H9 (cell line): Measurements from ENCODE around the gene ENHO. TPM values are rescaled to one million over a fixed set of nuclear protein-coding genes. Genes with fewer than 3 reads are reported as not detected.

ENCODE experiments used
- DNase-seq: peaks from one replicate; pipeline ENCODE4 v3.0.0-alpha.2; 2017
- H2AFZ ChIP-seq: one replicate; pipeline ENCODE4 v1.6.1; 2013; ENCODE audit warnings: mild to moderate bottlenecking, low read length, control low read depth, moderate library complexity
- H2AK5ac ChIP-seq: 2 replicates; pipeline ENCODE4 v1.6.1; 2013; ENCODE audit warnings: low read length, control low read depth, mixed read lengths; ENCODE audit not compliant: insufficient read length
- H2BK120ac ChIP-seq: one replicate; pipeline ENCODE4 v1.6.1; 2013; ENCODE audit warnings: low read depth, mild to moderate bottlenecking, low read length, control low read depth, inconsistent platforms; ENCODE audit not compliant: poor library complexity, severe bottlenecking
- H2BK12ac ChIP-seq: 2 replicates; pipeline ENCODE4 v1.6.1; 2013; ENCODE audit warnings: low read length, control low read depth, mixed read lengths, low read depth; ENCODE audit not compliant: insufficient read length
- H2BK15ac ChIP-seq: 2 replicates; pipeline ENCODE4 v1.6.1; 2013; ENCODE audit warnings: low read depth, low read length, control low read depth
- H2BK20ac ChIP-seq: one replicate; pipeline ENCODE4 v1.6.1; 2013; ENCODE audit warnings: low read depth, mild to moderate bottlenecking, low read length, control low read depth, inconsistent platforms; ENCODE audit not compliant: poor library complexity, severe bottlenecking
- H2BK5ac ChIP-seq: 2 replicates; pipeline ENCODE4 v1.6.1; 2013; ENCODE audit warnings: low read length, control low read depth, mixed read lengths; ENCODE audit not compliant: insufficient read length
- H3K14ac ChIP-seq: 2 replicates; pipeline ENCODE4 v1.6.1; 2013; ENCODE audit warnings: low read length, control low read depth; ENCODE audit not compliant: insufficient read depth
- H3K18ac ChIP-seq: 2 replicates; pipeline ENCODE4 v1.6.1; 2013; ENCODE audit warnings: low read depth, mild to moderate bottlenecking, mixed read lengths, low read length, control low read depth; ENCODE audit not compliant: insufficient read length
- H3K23ac ChIP-seq: 2 replicates; pipeline ENCODE4 v1.6.1; 2013; ENCODE audit warnings: low read length, control low read depth, mixed read lengths, low read depth; ENCODE audit not compliant: insufficient read length
- H3K23me2 ChIP-seq: 2 replicates; pipeline ENCODE4 v1.6.1; 2013; ENCODE audit warnings: low read depth, mild to moderate bottlenecking, mixed read lengths, low read length, control low read depth; ENCODE audit not compliant: insufficient read length, poor library complexity, severe bottlenecking
- H3K27ac ChIP-seq: 2 replicates; pipeline ENCODE4 v1.5.1; 2013; ENCODE audit warnings: low read length, control low read depth, mixed read lengths, low read depth; ENCODE audit not compliant: insufficient read length
- H3K27me3 ChIP-seq: 2 replicates; pipeline ENCODE4 v1.6.1; 2013; ENCODE audit warnings: low read length, control low read depth, inconsistent platforms; ENCODE audit not compliant: insufficient read depth
- H3K4ac ChIP-seq: 2 replicates; pipeline ENCODE4 v1.6.1; 2013; ENCODE audit warnings: low read depth, mild to moderate bottlenecking, control low read depth, inconsistent platforms, low read length, moderate library complexity
- H3K4me1 ChIP-seq: 2 replicates; pipeline ENCODE4 v1.6.1; 2013; ENCODE audit warnings: low read length, control low read depth, inconsistent platforms; ENCODE audit not compliant: insufficient read depth
- H3K4me2 ChIP-seq: 2 replicates; pipeline ENCODE4 v1.6.1; 2013; ENCODE audit warnings: low read length, control low read depth, mixed read lengths; ENCODE audit not compliant: insufficient read length, insufficient read depth
- H3K56ac ChIP-seq: 2 replicates; pipeline ENCODE4 v1.6.1; 2013; ENCODE audit warnings: low read depth, mild to moderate bottlenecking, mixed read lengths, low read length, control low read depth; ENCODE audit not compliant: insufficient read length
- H3K79me1 ChIP-seq: 2 replicates; pipeline ENCODE4 v1.6.1; 2013; ENCODE audit warnings: low read depth, mild to moderate bottlenecking, moderate library complexity, low read length, control low read depth, inconsistent platforms; ENCODE audit not compliant: insufficient read depth, poor library complexity, severe bottlenecking
- H3K79me2 ChIP-seq: 2 replicates; pipeline ENCODE4 v1.6.1; 2013; ENCODE audit warnings: low read length, control low read depth, inconsistent platforms; ENCODE audit not compliant: insufficient read depth
- H3K9ac ChIP-seq: 2 replicates; pipeline ENCODE4 v1.6.1; 2013; ENCODE audit warnings: low read length, control low read depth, mixed read lengths; ENCODE audit not compliant: insufficient read length; ENCODE audit errors: extremely low read depth
- H3K9me3 ChIP-seq: one replicate; pipeline ENCODE4 v1.6.1; 2013; ENCODE audit warnings: low read depth, low read length, inconsistent platforms; ENCODE audit not compliant: control insufficient read depth
- H3T11ph ChIP-seq: one replicate; pipeline ENCODE4 v1.6.1; 2013; ENCODE audit warnings: mild to moderate bottlenecking, low read length, control low read depth, inconsistent platforms
- H4K20me1 ChIP-seq: one replicate; pipeline ENCODE4 v1.6.1; 2013; ENCODE audit not compliant: control insufficient read depth, insufficient read length, insufficient read depth
- H4K5ac ChIP-seq: 2 replicates; pipeline ENCODE4 v1.6.1; 2013; ENCODE audit warnings: low read depth, mild to moderate bottlenecking, mixed read lengths, low read length, control low read depth; ENCODE audit not compliant: insufficient read length
- H4K8ac ChIP-seq: replicated peaks from 2 replicates; pipeline ENCODE4 v1.6.1; 2013; ENCODE audit warnings: low read length, control low read depth, mixed read lengths, low read depth; ENCODE audit not compliant: insufficient read length
- H4K91ac ChIP-seq: 2 replicates; pipeline ENCODE4 v1.6.1; 2013; ENCODE audit warnings: low read depth, mild to moderate bottlenecking, moderate library complexity, mixed read lengths, low read length, control low read depth; ENCODE audit not compliant: insufficient read length
- H3K27ac Mint-ChIP-seq, 3 experiments: 2 replicates in 2 of 3; 3 replicates in 1 of 3; pipeline ENCODE4 v1.8.0; 2020 to 2021; ENCODE audit warnings: mixed read lengths in 3 of 3, mild to moderate bottlenecking in 1 of 3, moderate library complexity in 1 of 3
- H3K27me3 Mint-ChIP-seq: 2 replicates; pipeline ENCODE4 v1.8.0; 2021; ENCODE audit warnings: low read depth, mild to moderate bottlenecking, moderate library complexity, mixed read lengths
- H3K36me3 Mint-ChIP-seq, 3 experiments: 2 replicates in 2 of 3; 3 replicates in 1 of 3; pipeline ENCODE4 v1.8.0; 2020 to 2021; ENCODE audit warnings: low read depth in 3 of 3, mixed read lengths in 3 of 3; ENCODE audit not compliant: insufficient read depth in 1 of 3
- H3K4me1 Mint-ChIP-seq, 2 experiments: 2 replicates each; pipeline ENCODE4 v1.8.0; 2020; ENCODE audit warnings: mixed read lengths in 2 of 2
- H3K4me3 Mint-ChIP-seq, 2 experiments: 2 replicates in 1 of 2; 3 replicates in 1 of 2; pipeline ENCODE4 v1.8.0; 2020 to 2021; ENCODE audit warnings: mild to moderate bottlenecking in 2 of 2, mixed read lengths in 2 of 2, moderate library complexity in 1 of 2
- H3K9me3 Mint-ChIP-seq, 2 experiments: 2 replicates in 1 of 2; 3 replicates in 1 of 2; pipeline ENCODE4 v1.8.0; 2020; ENCODE audit warnings: mild to moderate bottlenecking in 2 of 2, mixed read lengths in 2 of 2, moderate library complexity in 1 of 2
- CTCF ChIP-seq: fragments of 200-600 bp; sonication (generic); conservative IDR thresholded peaks from 3 replicates; pipeline ENCODE4 v1.8.0; 2021; ENCODE audit warnings: antibody characterized with exemption, mild to moderate bottlenecking
- WGBS: extraction: QIAGEN DNeasy Blood & Tissue Kit; methylation state at CpG from one replicate; pipeline ENCODE4 v1.1.7; 2013; ENCODE audit warnings: missing lambda C conversion rate, low lambda C conversion rate, mixed read lengths; ENCODE audit not compliant: insufficient read length; ENCODE audit errors: extremely low coverage; 5-methylcytosine and 5-hydroxymethylcytosine counted together
- total RNA-seq: library from RNA; stranded (reverse); gene quantifications from 2 replicates; pipeline ENCODE4 v1.2.1, GENCODE V29; 2021

Gene ENHO
- total RNA-seq, 1 experiment from 2014 or later, result 14.5 TPM

GRCh38 chr9:34524349-34524748 is 1.6 kb upstream of the ENHO start:
- no peak overlapping the region for H3K4ac ChIP-seq
- H3T11ph ChIP-seq, result no peak overlapping the region
- no peak overlapping the region for H2AK5ac ChIP-seq
- no peaks in the 10 kb centered on the region for H3K79me2 ChIP-seq
- H2BK120ac ChIP-seq, result no peak overlapping the region
- H3K27ac ChIP-seq, result no peak overlapping the region
- DNase-seq, result no peak
- TF ChIP-seq CTCF, result no peak
- Mint-ChIP-seq H3K36me3 (peaks cover 0 to 3% (median 0%) of the 10 kb centered on the region in 3 experiments; a peak in 1 of 7 replicates), H3K4me1 (peaks cover 10 to 17% of the 10 kb centered on the region in 2 experiments), H3K9me3 (no peaks in the 10 kb centered on the region), H3K27ac (no peak overlapping the region), H3K4me3 (no peak overlapping the region), H3K27me3 (peaks cover 61% of the 10 kb centered on the region)
- H3K79me1 ChIP-seq, result no peaks in the 10 kb centered on the region
- no peak overlapping the region for H2AFZ ChIP-seq
- no peak overlapping the region for H4K91ac ChIP-seq
- no peaks in the 10 kb centered on the region for H3K9me3 ChIP-seq
- peaks cover 10% of the 10 kb centered on the region for H3K23me2 ChIP-seq
- no CpG with 5 or more reads among the region's 3 CpGs for WGBS
- no peak overlapping the region for H2BK20ac ChIP-seq
- H4K5ac ChIP-seq, result no peak overlapping the region
- no peak overlapping the region for H3K18ac ChIP-seq
- no peak overlapping the region for H3K23ac ChIP-seq
- H2BK12ac ChIP-seq, result no peak overlapping the region
- H3K9ac ChIP-seq, result no peak overlapping the region
- H3K27me3 ChIP-seq, result no peaks in the 10 kb centered on the region; the same call in 1 of the 2 replicates
- H4K8ac ChIP-seq, result no peak overlapping the region
- no peak overlapping the region for H2BK5ac ChIP-seq
- peaks cover 4% of the 10 kb centered on the region for H4K20me1 ChIP-seq
- H3K14ac ChIP-seq, result no peak overlapping the region
- H3K56ac ChIP-seq, result no peak overlapping the region
- no peak overlapping the region for H2BK15ac ChIP-seq
- H3K4me1 ChIP-seq, result peaks cover 6% of the 10 kb centered on the region; the same call in 1 of the 2 replicates
- H3K4me2 ChIP-seq, result no peak overlapping the region
